Ectodermal cell (in vitro differentiated cells): Measurements from ENCODE around the gene NEXN.

ENCODE experiments used
- H3K27ac ChIP-seq: 2 replicates; pipeline ENCODE4 v1.7.0; 2013; ENCODE audit warnings: mild to moderate bottlenecking, low read depth, low read length; ENCODE audit not compliant: insufficient read depth, poor library complexity, severe bottlenecking
- H3K27me3 ChIP-seq: 2 replicates; pipeline ENCODE4 v1.7.0; 2013; ENCODE audit warnings: mild to moderate bottlenecking, low read length; ENCODE audit not compliant: insufficient read depth, control insufficient read depth, poor library complexity, severe bottlenecking
- H3K36me3 ChIP-seq: one replicate; pipeline ENCODE4 v1.7.0; 2013; ENCODE audit warnings: low read length; ENCODE audit not compliant: control insufficient read depth, insufficient read depth
- H3K4me1 ChIP-seq: one replicate; pipeline ENCODE4 v1.7.0; 2013; ENCODE audit warnings: low read length; ENCODE audit not compliant: control insufficient read depth, insufficient read depth
- H3K4me3 ChIP-seq: 2 replicates; pipeline ENCODE4 v1.7.0; 2013; ENCODE audit warnings: low read depth, low read length, control low read depth; ENCODE audit not compliant: insufficient read depth
- H3K9me3 ChIP-seq: 2 replicates; pipeline ENCODE4 v1.7.0; 2013; ENCODE audit warnings: mild to moderate bottlenecking, low read length, moderate library complexity; ENCODE audit not compliant: control insufficient read depth

NEXN gene

DNA sequence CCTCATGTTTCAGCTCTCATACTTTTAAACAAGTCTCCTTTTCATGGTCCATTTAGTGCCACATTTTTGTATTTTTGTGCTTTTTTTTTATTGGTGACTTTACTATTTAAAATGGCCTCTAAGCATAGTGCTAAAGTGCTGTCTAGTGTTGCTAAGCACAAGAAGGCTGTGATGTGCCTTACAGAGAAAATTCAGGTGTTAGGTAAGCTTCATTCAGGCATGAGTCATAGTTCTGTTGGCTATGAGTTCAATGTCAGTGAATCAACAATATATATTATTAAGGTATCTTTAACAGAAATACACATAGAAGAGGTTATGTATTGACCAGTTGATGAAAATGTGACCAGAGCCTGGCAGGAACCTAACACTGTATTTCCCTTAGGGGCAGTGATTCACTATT lies 103.2 kb downstream of the NEXN start:
- H3K36me3 ChIP-seq: peaks cover 6% of the 10 kb centered on the region
- H3K4me3 ChIP-seq: no peak overlapping the region
- no peak overlapping the region for H3K27ac ChIP-seq
- no peaks in the 10 kb centered on the region for H3K27me3 ChIP-seq
- H3K4me1 ChIP-seq: no peaks in the 10 kb centered on the region
- no peaks in the 10 kb centered on the region for H3K9me3 ChIP-seq
